ENCODE measurements around the gene KIR3DL2.
"Not testable (repeated sequence)": the region's sequence is repeated elsewhere in the genome, so short reads cannot be mapped to it uniquely, and the experiment has no call there.

Gene KIR3DL2

GRCh38 chr19:54850061-54850640, at the start of gene KIR3DL2:
KIR3DL2 (plus strand) TSS chr19:54850443; CDS start chr19:54850476, 33 bp downstream.
- peaks cover 18% of the 10 kb centered on the region for H3K27me3 ChIP-seq (ENCODE audit: insufficient read depth, low read depth, severe bottlenecking)
- not testable (repeated sequence) for H3K36me3 ChIP-seq; H3K4me3 ChIP-seq (ENCODE audit: low read depth, low read length); DNase-seq; H3K9me3 ChIP-seq (ENCODE audit: severe bottlenecking); H3K27ac ChIP-seq

GRCh38 chr19:54803410-54803809, 46.8 kb upstream of the KIR3DL2 start, which contains the start of gene KIR2DL4:
KIR2DL4 (plus strand) TSS chr19:54803610; CDS start chr19:54803652, 42 bp downstream.
- H3K27ac ChIP-seq, result no peak within 1 kb of the TSS

DNA sequence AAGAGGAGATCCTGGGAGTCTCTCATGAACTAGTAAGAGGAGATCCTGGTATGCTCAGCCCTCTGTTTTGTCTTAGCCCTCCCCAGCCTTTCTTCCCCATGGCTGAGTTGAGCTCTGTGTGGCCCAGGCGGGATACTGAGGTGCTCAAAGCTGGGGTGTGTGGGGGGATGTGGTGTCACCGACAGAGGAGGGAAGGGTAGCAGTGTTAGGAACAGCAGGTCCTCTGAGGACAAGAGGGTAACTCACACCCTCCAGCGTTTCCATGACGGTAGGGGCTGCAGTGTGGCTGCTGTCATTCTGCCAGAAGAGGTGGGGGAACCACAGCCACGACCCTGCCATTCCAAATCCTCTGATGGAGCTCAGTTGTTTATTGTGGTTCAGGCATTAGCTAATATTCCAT, 46.1 kb upstream of the KIR3DL2 start:
- Histone ChIP-seq H3K36me3 (no peaks in the 10 kb centered on the region), H3K27ac (no peak overlapping the region), H3K27me3 (ENCODE audit: insufficient read depth, low read depth, severe bottlenecking) (peaks cover 74% of the 10 kb centered on the region), H3K9me3 (ENCODE audit: severe bottlenecking) (no peaks in the 10 kb centered on the region), H3K4me3 (ENCODE audit: low read depth, low read length) (no peak overlapping the region)
- DNase-seq, result no peak
- TF ChIP-seq, protein P1, sequence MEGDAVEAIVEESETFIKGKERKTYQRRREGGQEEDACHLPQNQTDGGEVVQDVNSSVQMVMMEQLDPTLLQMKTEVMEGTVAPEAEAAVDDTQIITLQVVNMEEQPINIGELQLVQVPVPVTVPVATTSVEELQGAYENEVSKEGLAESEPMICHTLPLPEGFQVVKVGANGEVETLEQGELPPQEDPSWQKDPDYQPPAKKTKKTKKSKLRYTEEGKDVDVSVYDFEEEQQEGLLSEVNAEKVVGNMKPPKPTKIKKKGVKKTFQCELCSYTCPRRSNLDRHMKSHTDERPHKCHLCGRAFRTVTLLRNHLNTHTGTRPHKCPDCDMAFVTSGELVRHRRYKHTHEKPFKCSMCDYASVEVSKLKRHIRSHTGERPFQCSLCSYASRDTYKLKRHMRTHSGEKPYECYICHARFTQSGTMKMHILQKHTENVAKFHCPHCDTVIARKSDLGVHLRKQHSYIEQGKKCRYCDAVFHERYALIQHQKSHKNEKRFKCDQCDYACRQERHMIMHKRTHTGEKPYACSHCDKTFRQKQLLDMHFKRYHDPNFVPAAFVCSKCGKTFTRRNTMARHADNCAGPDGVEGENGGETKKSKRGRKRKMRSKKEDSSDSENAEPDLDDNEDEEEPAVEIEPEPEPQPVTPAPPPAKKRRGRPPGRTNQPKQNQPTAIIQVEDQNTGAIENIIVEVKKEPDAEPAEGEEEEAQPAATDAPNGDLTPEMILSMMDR (IDR thresholded peaks at IDR 0.05; ENCODE audit: low read depth, low read length), result no peak

More at GRCh38 chr19:54803410-54803809, 46.8 kb upstream of the KIR3DL2 start, which contains the start of gene KIR2DL4:
- Histone ChIP-seq H3K36me3 (no peaks in the 10 kb centered on the region), H3K9me3 (ENCODE audit: severe bottlenecking) (no peaks in the 10 kb centered on the region), H3K27me3 (ENCODE audit: insufficient read depth, low read depth, severe bottlenecking) (peaks cover 73% of the 10 kb centered on the region), H3K4me3 (ENCODE audit: low read depth, low read length) (no peak within 1 kb of the TSS)
- TF ChIP-seq, protein P1 (IDR thresholded peaks at IDR 0.05; ENCODE audit: low read depth, low read length), result no peak
- DNase-seq, result no peak

DNA sequence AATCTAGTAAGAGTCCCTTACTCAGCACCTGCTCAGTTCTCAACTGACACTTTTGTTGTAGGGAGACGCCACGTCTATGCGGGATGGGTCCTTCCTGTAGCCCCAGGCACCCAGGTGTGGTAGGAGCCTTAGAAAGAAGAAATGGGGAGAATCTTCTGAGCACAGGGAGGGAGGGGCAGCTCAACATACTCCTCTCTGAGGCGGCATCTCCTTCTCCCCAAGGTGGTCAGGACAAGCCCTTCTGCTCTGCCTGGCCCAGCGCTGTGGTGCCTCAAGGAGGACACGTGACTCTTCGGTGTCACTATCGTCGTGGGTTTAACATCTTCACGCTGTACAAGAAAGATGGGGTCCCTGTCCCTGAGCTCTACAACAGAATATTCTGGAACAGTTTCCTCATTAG, 45.7 kb upstream of the KIR3DL2 start:
- no peak for DNase-seq
- peaks cover 74% of the 10 kb centered on the region for H3K27me3 ChIP-seq (ENCODE audit: insufficient read depth, low read depth, severe bottlenecking)
- TF ChIP-seq, protein P1 (IDR thresholded peaks at IDR 0.05; ENCODE audit: low read depth, low read length), result no peak
- no peak overlapping the region for H3K27ac ChIP-seq
- H3K4me3 ChIP-seq (ENCODE audit: low read depth, low read length), result no peak overlapping the region
- no peaks in the 10 kb centered on the region for H3K36me3 ChIP-seq
- no peaks in the 10 kb centered on the region for H3K9me3 ChIP-seq (ENCODE audit: severe bottlenecking)

- TF ChIP-seq, protein P1 (IDR thresholded peaks at IDR 0.05; ENCODE audit: low read depth, low read length), result no peak
- Histone ChIP-seq H3K27ac (no peak overlapping the region), H3K27me3 (ENCODE audit: insufficient read depth, low read depth, severe bottlenecking) (peaks cover 78% of the 10 kb centered on the region), H3K9me3 (ENCODE audit: severe bottlenecking) (no peaks in the 10 kb centered on the region), H3K36me3 (no peaks in the 10 kb centered on the region), H3K4me3 (ENCODE audit: low read depth, low read length) (no peak overlapping the region)
- no peak for DNase-seq
These were observed 44.4 kb upstream of the KIR3DL2 start for GRCh38 chr19:54805665-54806515.

- TF ChIP-seq, protein P1 (IDR thresholded peaks at IDR 0.05; ENCODE audit: low read depth, low read length), result no peak
- H3K9me3 ChIP-seq (ENCODE audit: severe bottlenecking), result no peaks in the 10 kb centered on the region
- peaks cover 79% of the 10 kb centered on the region for H3K27me3 ChIP-seq (ENCODE audit: insufficient read depth, low read depth, severe bottlenecking)
- H3K36me3 ChIP-seq, result no peaks in the 10 kb centered on the region
- no peak overlapping the region for H3K27ac ChIP-seq
- H3K4me3 ChIP-seq (ENCODE audit: low read depth, low read length), result no peak overlapping the region
- DNase-seq, result no peak
These were observed 43.8 kb upstream of the KIR3DL2 start for GRCh38 chr19:54806516-54806838.

DNA sequence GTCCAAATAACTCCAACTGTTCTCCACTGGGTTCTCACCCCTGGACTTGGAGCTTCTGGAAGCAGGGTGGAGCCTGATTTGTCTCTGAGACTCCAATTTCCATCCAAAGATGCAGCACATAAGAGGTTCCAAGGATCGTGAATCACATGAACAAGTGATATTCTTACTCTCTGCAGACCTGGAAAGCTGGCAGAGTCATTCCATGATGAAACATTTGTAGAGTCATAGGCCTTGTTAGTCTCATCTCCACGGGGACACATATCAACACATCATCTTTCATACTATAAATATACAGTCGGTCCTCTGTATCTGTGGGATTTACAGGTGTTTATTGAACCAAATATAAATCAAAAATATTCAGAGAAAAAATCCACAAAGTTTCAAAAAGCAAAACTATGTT, 35.7 kb upstream of the KIR3DL2 start:
- H3K27me3 ChIP-seq (ENCODE audit: insufficient read depth, low read depth, severe bottlenecking), result peaks cover 39% of the 10 kb centered on the region
- not testable (repeated sequence) for H3K27ac ChIP-seq; DNase-seq; H3K9me3 ChIP-seq (ENCODE audit: severe bottlenecking); H3K36me3 ChIP-seq; H3K4me3 ChIP-seq (ENCODE audit: low read depth, low read length)

DNA sequence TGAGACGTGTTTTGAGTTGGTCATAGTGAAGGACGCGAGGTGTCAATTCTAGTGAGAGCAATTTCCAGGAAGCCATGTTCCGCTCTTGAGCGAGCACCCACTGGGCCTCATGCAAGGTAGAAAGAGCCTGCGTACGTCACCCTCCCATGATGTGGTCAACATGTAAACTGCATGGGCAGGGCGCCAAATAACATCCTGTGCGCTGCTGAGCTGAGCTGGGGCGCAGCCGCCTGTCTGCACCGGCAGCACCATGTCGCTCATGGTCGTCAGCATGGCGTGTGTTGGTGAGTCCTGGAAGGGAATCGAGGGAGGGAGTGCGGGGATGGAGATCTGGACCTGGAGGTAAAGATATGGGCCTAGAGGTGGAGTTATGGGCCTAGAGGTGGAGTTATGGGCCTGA, 34.0 kb upstream of the KIR3DL2 start, which contains the start of gene KIR3DL1:
TSS of gene KIR3DL1 (plus strand) at position 218 of the 400 bp plus-strand sequence.
- not testable (repeated sequence) for DNase-seq; H3K27ac ChIP-seq; H3K4me3 ChIP-seq (ENCODE audit: low read depth, low read length); H3K9me3 ChIP-seq (ENCODE audit: severe bottlenecking); H3K36me3 ChIP-seq
- peaks cover 25% of the 10 kb centered on the region for H3K27me3 ChIP-seq (ENCODE audit: insufficient read depth, low read depth, severe bottlenecking)
